GM18870 (cell line): ENCODE measurements around the gene F5.

ENCODE experiments used
- ATAC-seq: cut with Tn5 transposase; IDR thresholded peaks from one replicate; pipeline ENCODE4 v1.9.1; 2021; ENCODE audit warnings: moderate library complexity; ENCODE audit not compliant: unreplicated experiment

Gene F5

DNA sequence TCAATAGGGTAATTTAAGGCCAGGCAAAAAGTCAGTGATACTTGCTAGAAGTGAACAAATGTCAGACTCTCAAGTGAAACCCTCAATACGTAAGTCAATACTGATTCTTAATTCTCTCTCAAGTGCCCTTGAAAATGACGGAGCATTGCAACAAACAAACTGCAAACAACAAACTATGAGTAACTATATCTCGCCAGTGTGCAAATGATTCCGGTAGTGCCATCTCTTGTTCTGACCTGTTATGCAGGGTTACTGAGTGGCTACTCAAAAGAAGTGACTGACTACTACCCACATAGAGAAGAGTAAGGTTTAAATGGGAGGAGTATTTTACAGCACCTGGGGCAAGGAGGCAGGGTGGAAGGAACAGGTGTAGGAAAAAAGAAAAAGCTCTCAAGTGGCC lies 102.2 kb downstream of the F5 start:
- no peak for ATAC-seq

DNA sequence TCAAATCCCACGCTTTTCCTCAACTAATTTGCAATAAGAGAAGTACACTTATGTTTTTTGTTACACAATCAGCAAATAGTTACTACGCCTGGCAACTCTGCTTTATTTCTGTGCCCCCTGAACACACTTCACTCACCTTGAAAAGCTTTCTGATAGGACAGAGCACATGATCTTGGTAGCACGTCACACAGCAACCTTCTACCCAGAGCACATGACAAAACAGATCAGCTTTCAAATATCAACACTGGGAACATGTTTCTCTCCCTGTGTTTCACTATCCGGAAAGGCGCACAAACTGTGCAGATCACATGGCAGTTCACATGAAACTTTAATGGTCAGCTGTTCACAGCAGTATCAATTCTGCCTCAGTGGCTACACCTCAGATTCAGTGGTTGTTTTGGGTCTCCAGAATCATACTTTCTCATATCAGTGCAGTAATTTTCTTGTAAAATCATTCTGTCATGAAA lies 102.7 kb downstream of the F5 start:
- no peak for ATAC-seq

DNA sequence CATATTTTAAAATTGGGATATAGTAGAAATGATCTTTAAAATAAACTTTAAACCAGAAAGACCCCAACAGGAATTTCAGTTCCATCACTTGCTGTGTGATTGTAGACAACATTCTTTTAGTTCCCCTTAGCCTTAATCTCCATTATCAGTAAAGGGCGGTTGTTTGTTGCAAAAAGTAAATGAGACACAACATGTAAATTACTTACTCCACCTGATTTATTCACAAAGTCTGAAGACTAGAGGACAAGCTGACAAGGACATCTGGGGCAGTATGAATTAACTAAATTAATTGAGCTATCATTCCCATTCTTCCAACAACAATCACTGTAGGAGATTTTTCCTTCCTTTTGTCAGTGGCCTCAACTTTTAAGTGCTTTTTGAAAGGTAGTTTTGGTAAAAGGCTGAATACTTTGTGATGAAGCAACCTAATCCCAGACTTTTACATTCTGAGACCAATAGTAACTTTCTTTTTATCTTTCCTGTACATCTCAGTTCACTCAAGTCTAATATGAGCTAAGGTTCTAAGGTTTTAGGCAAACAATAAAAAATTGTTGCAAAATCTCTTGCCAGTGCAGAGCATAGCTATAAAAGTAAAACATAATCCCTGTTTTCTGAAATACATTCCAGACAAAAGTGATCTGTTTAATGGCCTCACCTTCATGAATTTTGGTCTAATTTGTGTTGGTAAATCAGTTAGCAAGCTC lies 106.8 kb downstream of the F5 start:
- no peak for ATAC-seq

DNA sequence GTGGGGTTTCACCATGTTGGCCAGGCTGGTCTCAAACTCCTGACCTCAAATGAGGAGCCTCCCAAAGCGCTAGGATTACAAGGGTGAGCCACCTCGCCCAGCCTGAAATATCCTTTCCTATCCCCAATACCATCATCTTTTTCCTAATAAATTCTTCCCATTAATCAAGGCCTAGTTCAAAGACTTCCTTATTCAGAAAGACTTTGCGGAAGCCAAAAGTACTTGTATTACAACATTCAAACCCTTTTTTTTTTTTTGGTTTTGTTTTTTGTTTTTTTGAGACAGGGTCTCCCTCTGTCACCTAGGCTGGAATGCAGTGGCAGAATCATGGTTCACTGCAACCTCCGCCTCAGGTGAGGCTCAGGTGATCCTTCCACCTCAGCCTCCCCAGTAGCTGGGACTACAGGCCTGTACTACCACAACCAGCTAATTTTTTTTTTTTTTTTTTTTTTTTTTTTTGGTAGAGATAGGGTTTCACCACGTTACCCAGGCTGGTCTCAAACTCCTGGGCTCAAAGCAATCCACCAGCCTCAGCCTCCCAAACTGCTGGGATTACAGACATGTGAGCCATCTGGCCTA lies 108.1 kb downstream of the F5 start:
- no peak for ATAC-seq

DNA sequence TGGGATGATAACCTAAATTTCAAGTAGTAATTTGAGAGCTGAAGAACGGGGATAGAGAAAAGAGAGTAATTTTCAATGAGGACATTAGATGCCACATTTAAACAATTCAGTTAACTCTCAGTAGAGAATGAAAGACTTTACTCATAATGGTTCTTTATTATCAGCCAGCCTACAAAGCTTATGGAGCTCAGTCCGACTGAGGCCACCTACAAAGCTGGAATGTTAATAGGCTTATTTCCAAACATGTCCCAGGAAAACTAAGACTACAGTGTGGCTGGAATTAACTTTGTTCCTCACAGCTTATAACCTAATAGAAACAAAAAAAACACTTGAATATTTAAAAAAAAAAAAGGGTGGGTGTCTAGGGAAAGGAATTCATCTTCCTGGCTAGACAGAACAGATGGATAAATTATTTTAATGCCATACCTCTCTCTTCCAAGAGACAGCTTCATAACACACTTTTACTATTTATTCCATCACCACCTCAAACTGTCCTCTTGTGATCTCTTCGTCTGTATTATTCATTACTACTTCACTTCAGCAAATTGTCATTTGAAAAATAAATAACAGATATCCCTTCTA lies 110.4 kb downstream of the F5 start:
- no peak for ATAC-seq

DNA sequence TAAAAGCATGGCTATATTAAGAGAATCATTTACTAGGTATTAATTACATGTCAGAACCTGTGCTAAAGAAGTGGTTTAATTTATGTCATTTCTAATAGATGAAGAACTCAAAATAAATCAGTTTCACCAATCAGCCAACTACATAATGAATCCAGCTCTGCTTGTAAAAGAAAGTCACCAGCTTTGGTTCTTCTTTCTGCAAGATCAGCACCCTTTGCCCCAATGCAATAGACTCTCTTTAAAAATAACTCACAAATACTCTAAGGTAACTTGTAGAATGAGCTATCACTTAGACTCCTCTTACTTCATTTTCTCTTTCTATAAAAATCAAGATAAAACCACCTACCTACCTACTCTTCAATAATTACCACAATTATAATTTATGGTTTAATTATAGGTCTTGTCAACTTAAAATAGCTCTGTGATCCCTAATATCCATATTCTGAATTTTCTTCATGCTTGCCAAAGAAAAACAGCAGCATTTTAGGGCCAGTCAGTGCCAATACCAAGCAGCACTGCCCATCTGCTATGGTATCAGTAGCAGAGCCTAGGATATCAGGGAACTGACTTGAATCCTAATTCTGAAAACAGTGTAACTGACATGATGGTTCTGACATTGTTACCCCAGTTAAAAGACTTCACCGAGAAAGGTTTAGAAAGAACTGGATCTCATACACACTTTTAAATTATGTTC lies 111.8 kb downstream of the F5 start:
- no peak for ATAC-seq

DNA sequence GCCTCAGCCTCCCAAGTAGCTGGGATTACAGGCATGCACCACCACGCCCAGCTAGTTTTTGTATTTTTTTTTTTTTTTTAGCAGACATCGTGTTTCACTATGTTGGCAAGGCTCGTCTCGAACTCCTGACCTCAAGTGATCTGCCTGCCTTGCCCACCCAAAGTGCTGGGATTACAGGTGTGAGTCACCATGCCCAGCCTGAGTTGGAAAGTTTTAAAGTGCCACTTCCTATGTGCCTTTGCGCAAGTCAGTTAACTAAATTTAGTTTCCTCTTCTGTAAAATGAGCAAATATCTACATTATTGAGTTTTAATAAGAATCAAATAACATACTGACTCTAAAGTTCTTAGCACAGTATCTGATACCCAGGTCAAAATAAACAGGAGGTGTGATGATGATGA lies 112.9 kb downstream of the F5 start:
- ATAC-seq, result no peak

DNA sequence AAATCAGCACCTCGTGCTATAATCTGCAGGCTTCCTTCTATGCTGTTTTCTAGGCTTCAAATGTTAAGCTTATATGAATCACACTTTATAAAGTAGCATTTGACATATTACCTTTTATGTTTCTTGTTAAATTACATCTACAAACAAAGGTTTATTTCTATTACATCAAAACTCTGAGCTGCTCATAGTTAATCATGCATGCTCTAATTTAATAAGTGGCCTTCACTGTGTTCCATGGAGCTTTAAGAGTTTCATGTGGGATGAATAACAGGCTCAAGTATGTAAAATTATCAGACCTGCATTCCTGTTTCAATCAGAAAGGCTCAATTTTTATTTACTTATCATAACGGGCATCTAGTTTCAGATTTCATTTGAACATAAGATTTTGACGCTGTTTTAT lies 113.5 kb downstream of the F5 start:
- ATAC-seq, result no peak

DNA sequence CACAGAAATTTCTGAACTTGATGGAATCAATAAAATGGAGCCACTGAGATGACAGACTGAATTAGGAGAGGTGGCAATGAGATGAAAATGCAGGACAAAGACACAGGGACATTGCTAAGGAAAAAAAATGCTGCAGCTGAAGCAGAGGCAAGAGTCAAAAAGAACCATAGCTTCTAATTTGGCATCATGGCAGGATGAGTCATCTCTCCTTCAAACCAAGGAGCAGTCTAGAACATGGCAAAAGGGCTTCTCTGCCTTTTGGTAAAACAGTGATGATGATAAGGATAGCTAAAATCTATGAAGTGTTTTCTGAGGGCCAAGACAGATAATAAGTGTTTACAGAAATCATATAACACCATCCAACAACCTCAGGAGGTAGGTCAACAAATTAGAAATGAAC lies 117.3 kb downstream of the F5 start:
- ATAC-seq, result no peak

DNA sequence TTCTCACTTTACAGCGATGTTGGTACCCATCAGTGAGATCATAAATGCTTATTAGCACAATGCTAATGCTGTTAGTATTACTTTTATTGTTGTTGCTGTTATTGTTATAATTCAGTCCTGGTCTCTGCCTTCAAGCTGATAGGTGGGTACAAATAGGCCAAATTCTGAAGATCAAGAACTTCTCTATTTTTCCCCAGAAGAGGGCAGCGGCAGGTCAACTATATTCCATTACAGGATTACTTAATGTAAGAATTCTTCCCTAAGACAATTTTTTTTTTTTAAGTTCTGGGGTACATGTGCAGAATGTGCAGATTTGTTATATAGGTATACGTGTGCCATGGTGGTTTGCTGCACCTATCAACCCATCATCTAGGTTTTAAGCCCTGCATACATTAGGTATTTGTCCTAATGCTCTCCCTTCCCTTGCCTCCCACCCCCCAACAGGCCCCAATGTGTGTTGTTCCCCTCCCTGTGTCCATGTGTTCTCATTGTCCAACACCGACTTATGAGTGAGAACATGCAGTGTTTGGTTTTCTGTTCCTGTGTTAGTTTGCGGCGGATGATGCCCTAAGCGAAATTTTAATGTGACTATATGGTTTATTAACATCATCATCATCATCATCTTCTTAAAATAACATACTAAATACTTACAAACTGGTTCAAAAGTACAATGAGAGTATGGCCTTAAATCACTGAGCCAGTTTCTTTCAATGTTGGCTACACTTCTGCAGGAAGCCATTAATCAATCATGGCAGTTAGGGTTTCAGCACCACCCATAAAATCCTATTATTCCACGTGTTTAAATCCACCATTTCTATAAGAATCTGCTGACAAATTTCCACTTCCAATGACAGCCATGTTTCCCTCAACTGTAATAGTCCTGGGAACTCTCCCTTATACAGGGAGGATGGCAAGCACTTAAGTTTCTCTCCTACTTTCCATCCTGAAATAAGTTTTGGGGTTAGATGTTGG lies 119.7 kb downstream of the F5 start:
- ATAC-seq, result no peak

DNA sequence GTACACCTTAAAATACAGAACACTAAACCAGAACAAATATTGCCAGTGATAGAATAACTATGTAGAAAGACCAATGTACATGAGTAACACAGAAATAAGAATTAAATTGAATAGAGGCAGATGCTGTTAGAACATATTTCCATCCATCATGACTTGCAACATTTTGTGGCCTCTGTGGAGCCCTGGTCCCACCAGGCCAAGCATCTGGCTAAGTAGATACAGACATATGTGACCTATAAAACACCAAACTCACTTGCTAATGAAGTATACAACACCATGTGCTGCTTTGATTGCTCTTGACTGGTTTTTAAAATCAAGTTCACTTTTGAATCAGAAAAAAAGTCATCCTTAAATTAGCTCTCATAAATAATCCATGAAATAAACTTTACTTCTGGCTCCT lies 121.0 kb downstream of the F5 start:
- ATAC-seq, result no peak
